ENCODE results near the gene OSBPL8. TPM values are rescaled to one million over a fixed set of nuclear protein-coding genes. Genes with fewer than 3 reads are reported as not detected.

The OSBPL8 gene
- total RNA-seq, 3 donors from 2014 or later (not counting 1 experiment from before 2014, with no cell fraction given), result 133 to 154 (median 138) TPM

DNA sequence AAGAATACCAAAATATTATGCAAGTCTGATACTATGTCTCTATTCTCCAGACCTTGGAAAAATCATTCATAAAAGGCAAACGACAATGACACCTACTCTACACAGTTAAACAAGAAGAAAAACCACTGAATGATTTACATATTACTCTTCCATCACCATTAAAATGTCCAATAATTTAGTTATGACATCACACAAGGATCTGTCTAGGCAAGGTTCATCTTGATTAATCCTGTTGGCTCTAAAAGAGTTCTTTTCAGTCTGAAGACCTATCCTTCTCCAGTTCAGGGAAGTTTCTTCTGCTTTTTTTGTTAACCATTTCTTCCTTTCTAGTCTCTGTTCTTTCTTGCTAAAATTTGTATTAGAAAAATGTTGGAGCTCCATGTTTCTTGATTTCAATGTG, 64.0 kb downstream of the OSBPL8 start:
- no peak overlapping the region for H3K4me3 Mint-ChIP-seq
- no peaks in the 10 kb centered on the region for H3K27me3 Mint-ChIP-seq (ENCODE audit: low read depth in 2 of 2)
- DNase-seq, result no peak

GRCh38 chr12:76491292-76491691, 68.3 kb downstream of the OSBPL8 start:
- Mint-ChIP-seq H3K9me3 (peaks cover 2 to 12% of the 10 kb centered on the region in 2 donors), H3K27me3 (ENCODE audit: low read depth in 2 of 2) (no peaks in the 10 kb centered on the region), H3K27ac (no peak overlapping the region), H3K36me3 (peaks cover 10% of the 10 kb centered on the region), H3K4me1 (peaks cover 50 to 70% of the 10 kb centered on the region in 2 donors), H3K4me3 (no peak overlapping the region)
- Histone ChIP-seq H3K4me3 (ENCODE audit: low read length) (no peak overlapping the region), H3K27me3 (ENCODE audit: control insufficient read depth, insufficient read depth, low read length) (no peaks in the 10 kb centered on the region), H3K36me3 (ENCODE audit: control insufficient read depth, insufficient read depth, low read length) (peaks cover 5% of the 10 kb centered on the region), H3K27ac (ENCODE audit: low read length) (no peak overlapping the region), H3K9me3 (ENCODE audit: control insufficient read depth, insufficient read depth, low read length) (no peaks in the 10 kb centered on the region), H3K4me1 (ENCODE audit: control insufficient read depth, insufficient read depth, low read length) (no peaks in the 10 kb centered on the region)
- intact Hi-C loops (cut with micrococcal nuclease), result no loop called here
- ATAC-seq, result no peak
- WGBS (ENCODE audit: insufficient coverage), result 100% methylated on average over 1 of the region's 1 CpG
- no peak for DNase-seq
- TF ChIP-seq, protein P1, sequence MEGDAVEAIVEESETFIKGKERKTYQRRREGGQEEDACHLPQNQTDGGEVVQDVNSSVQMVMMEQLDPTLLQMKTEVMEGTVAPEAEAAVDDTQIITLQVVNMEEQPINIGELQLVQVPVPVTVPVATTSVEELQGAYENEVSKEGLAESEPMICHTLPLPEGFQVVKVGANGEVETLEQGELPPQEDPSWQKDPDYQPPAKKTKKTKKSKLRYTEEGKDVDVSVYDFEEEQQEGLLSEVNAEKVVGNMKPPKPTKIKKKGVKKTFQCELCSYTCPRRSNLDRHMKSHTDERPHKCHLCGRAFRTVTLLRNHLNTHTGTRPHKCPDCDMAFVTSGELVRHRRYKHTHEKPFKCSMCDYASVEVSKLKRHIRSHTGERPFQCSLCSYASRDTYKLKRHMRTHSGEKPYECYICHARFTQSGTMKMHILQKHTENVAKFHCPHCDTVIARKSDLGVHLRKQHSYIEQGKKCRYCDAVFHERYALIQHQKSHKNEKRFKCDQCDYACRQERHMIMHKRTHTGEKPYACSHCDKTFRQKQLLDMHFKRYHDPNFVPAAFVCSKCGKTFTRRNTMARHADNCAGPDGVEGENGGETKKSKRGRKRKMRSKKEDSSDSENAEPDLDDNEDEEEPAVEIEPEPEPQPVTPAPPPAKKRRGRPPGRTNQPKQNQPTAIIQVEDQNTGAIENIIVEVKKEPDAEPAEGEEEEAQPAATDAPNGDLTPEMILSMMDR (IDR thresholded peaks at IDR 0.05), result no peak

More for the DNA sequence above, 64.0 kb downstream of the OSBPL8 start:
- H3K27ac ChIP-seq (ENCODE audit: low read length), result no peak overlapping the region
- H3K9me3 ChIP-seq (ENCODE audit: control insufficient read depth, insufficient read depth, low read length), result no peaks in the 10 kb centered on the region
- no peak for ATAC-seq
- H3K9me3 Mint-ChIP-seq, result peaks cover 2 to 12% of the 10 kb centered on the region in 2 donors
- WGBS (ENCODE audit: insufficient coverage), result 100% methylated on average over 1 of the region's 1 CpG
- TF ChIP-seq, protein P1 (IDR thresholded peaks at IDR 0.05), result no peak
- H3K36me3 ChIP-seq (ENCODE audit: control insufficient read depth, insufficient read depth, low read length), result no peaks in the 10 kb centered on the region
- H3K27me3 ChIP-seq (ENCODE audit: control insufficient read depth, insufficient read depth, low read length), result no peaks in the 10 kb centered on the region
- peaks cover 50 to 56% of the 10 kb centered on the region in 2 donors for H3K4me1 Mint-ChIP-seq
- peaks cover 10% of the 10 kb centered on the region for H3K36me3 Mint-ChIP-seq
- intact Hi-C loops (cut with micrococcal nuclease), result no loop called here
- no peaks in the 10 kb centered on the region for H3K4me1 ChIP-seq (ENCODE audit: control insufficient read depth, insufficient read depth, low read length)
- H3K4me3 ChIP-seq (ENCODE audit: low read length), result no peak overlapping the region
- peak overlapping the region in 1 of 2 donors; percentile 0 for H3K27ac Mint-ChIP-seq

DNA sequence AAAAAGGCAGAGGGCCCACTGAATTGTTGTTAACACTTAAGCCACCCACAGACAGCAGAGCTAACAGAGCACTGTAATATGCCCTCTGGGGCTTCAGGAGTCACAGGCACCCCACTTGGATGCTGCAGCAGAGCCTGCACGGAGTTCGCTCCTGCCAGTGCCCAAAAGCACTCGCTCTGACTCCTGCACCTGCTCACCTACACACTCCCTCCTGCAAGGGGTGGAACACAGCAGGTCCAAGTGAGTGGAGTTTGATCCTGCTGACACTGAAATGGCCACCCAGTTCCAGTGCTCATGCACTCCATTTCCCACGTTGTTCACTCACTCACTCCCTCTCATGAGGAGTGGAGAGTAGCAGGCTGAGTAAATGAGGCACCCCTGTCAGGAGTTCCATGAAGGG, 68.8 kb downstream of the OSBPL8 start:
- TF ChIP-seq, protein P1 (IDR thresholded peaks at IDR 0.05), result no peak
- ATAC-seq (no peak), DNase-seq (no peak)
- Mint-ChIP-seq H3K36me3 (peaks cover 10% of the 10 kb centered on the region), H3K4me3 (no peak overlapping the region), H3K9me3 (peaks cover 2 to 12% of the 10 kb centered on the region in 2 donors), H3K27ac (no peak overlapping the region), H3K4me1 (peaks cover 44 to 65% of the 10 kb centered on the region in 2 donors), H3K27me3 (ENCODE audit: low read depth in 2 of 2) (no peaks in the 10 kb centered on the region)
- peaks cover 11% of the 10 kb centered on the region for H3K36me3 ChIP-seq (ENCODE audit: control insufficient read depth, insufficient read depth, low read length)
- WGBS (ENCODE audit: insufficient coverage), result 98% methylated on average over 3 of the region's 4 CpGs
- intact Hi-C loops (cut with micrococcal nuclease), result no loop called here
- H3K27ac ChIP-seq (ENCODE audit: low read length), result no peak overlapping the region
- no peaks in the 10 kb centered on the region for H3K9me3 ChIP-seq (ENCODE audit: control insufficient read depth, insufficient read depth, low read length)
- no peaks in the 10 kb centered on the region for H3K4me1 ChIP-seq (ENCODE audit: control insufficient read depth, insufficient read depth, low read length)
- H3K4me3 ChIP-seq (ENCODE audit: low read length), result no peak overlapping the region
- no peaks in the 10 kb centered on the region for H3K27me3 ChIP-seq (ENCODE audit: control insufficient read depth, insufficient read depth, low read length)

GRCh38 chr12:76489737-76490136, 69.8 kb downstream of the OSBPL8 start:
- H3K27me3 Mint-ChIP-seq (ENCODE audit: low read depth in 2 of 2), result no peaks in the 10 kb centered on the region
- H3K36me3 Mint-ChIP-seq, result peaks cover 10% of the 10 kb centered on the region
- intact Hi-C loops (cut with micrococcal nuclease), result no loop called here
- no peak for ATAC-seq
- no peak overlapping the region for H3K4me3 Mint-ChIP-seq
- peak overlapping the region in 1 of 2 donors; percentile 64 for H3K27ac Mint-ChIP-seq
- H3K9me3 ChIP-seq (ENCODE audit: control insufficient read depth, insufficient read depth, low read length), result no peaks in the 10 kb centered on the region
- no peak overlapping the region for H3K4me3 ChIP-seq (ENCODE audit: low read length)
- no peak overlapping the region for H3K27ac ChIP-seq (ENCODE audit: low read length)
- TF ChIP-seq, protein P1 (IDR thresholded peaks at IDR 0.05), result no peak
- DNase-seq, result no peak
- peaks cover 2 to 12% of the 10 kb centered on the region in 2 donors for H3K9me3 Mint-ChIP-seq
- no peaks in the 10 kb centered on the region for H3K27me3 ChIP-seq (ENCODE audit: control insufficient read depth, insufficient read depth, low read length)
- peaks cover 11% of the 10 kb centered on the region for H3K36me3 ChIP-seq (ENCODE audit: control insufficient read depth, insufficient read depth, low read length)
- no peaks in the 10 kb centered on the region for H3K4me1 ChIP-seq (ENCODE audit: control insufficient read depth, insufficient read depth, low read length)
- WGBS (ENCODE audit: insufficient coverage), result 97% methylated on average over 3 of the region's 3 CpGs
- peaks cover 39 to 56% of the 10 kb centered on the region in 2 donors for H3K4me1 Mint-ChIP-seq

Measured in natural killer cell (primary cell).